Middle frontal gyrus (tissue), 1 donor: ENCODE measurements around the gene DPYSL4.

Experiments
- DNase-seq: peaks from one replicate; pipeline ENCODE4 v3.0.0-alpha.2; 2015; ENCODE audit warnings: low spot score; ENCODE audit errors: extremely low spot score

The DPYSL4 gene

DNA sequence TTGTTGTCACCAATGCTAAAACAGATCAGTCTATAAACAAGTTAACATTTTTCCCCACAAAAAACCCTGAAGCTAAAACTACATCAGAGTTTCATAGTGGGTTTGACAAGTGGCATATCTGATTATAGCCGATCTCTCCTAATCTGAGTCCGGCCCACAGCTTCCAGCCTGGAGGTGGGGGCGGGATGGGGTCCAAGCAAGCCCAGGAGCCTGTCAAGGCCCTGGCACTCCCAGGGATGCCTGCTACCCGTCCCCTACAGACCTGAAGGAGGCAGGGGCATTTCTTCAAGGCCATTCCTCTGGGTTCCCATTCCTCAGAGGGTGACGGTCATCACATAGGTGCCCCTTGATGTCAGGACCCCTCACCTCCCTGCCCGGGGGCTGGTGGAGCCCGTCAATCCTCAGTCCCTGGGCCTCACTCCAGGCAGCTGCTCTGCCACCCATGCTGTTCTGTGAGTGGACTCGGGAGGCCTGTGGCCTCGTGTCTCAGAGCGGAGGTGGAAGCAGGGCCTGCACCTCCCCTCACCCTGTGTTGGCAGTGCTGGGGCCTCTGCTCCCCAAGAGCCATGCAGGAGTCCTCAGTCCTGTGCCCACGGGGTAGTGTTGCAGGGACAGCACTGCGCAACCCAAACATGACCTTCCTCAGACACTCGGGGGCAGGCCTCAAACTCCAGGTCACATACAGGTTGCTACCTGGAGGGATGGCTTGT lies 8.8 kb downstream of the DPYSL4 start:
- DNase-seq: no peak

DNA sequence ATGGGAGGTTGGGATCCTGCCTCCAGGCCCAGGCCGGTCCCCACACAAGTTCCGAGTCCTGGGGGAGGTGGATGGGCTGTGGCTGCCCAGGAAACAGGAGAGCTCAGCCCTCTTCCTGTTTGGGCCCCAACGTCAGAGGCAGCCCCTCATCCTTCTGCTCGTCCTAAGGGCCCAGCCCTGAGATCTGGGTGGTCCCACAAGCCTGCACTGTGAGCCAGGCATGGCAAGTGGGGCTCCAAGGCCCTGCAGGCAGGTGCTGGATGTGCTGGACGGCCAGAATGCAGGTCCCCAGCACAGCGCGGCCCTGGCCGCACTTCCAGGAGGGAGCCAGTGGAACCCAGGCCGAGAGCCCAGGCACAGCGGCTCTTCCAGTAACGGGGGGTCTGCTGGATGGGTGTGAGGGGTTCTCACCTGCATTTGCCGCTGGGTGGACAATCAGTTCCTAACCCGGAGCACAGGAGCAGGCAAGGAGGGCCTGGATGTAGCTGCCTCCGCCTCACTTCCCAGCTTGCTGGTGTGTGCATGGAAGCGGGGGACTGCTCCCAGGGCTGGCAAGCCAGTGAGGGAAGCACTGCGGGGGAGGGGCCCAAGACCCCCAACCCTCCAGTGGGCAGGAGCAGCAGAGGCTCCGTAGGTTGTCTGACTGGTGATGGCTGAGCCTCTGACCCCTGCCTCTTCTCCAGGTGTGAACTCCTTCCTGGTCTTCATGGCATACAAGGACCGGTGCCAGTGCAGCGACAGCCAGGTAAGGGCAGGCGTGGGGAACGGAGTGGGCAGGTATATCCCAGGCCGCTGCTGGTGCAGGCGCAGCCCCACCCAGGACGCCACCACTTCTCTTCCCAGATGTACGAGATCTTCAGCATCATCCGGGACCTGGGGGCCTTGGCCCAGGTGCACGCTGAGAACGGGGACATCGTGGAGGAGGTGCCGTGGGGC lies 9.7 kb downstream of the DPYSL4 start:
- DNase-seq: no peak

GRCh38 chr10:132197271-132198067 lies 10.7 kb downstream of the DPYSL4 start:
- no peak for DNase-seq

DNA sequence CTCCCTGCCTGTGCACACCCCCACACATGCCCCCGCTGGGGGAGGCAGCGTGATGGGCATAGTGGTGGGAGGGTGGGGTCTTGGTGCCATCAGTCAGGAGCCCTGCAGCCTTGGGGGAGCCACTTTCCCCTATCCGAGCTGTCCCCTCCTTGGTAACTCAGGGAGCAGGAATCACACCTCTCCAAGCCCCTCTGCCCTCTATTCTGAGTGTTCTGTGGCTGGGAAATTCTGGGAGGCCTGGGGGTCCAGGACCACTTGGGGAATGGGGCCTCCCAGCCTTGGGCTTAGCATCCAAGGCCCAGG lies 11.3 kb downstream of the DPYSL4 start:
- DNase-seq: no peak

- DNase-seq: no peak
These were observed 11.8 kb downstream of the DPYSL4 start for GRCh38 chr10:132198381-132199181.

DNA sequence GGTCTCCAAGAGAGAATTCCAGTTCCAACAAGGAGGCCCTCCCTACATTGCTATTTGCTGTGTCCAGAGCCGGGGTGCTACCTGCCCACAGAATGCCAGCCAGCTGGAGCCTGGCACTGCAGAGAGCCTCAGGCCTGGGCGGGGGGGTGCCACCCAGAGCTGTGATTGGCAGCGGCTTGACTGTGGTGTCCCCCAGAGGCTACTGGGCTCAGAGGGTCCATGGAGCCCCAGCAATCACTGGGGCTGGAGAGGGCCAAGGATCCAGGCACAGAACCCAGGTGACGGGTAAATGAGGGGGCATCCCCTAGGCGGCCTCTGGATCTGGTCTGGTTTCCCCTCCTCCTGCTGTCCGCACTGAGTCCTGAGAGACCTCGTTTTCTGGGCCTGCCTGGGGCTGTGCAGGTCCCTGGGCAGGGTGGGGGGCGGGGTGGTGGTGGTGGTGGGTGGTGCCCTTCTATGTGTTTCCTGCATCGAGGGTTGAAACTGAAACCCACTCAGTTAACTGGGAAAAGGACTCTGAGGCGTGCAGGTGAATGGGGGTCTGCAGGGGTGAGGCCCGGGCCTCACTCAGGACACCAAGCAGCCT lies 12.6 kb downstream of the DPYSL4 start:
- no peak for DNase-seq

- no peak for DNase-seq
These were observed 13.1 kb downstream of the DPYSL4 start for GRCh38 chr10:132199854-132200311.

- DNase-seq: no peak
These were observed 13.8 kb downstream of the DPYSL4 start for GRCh38 chr10:132200344-132201110.

DNA sequence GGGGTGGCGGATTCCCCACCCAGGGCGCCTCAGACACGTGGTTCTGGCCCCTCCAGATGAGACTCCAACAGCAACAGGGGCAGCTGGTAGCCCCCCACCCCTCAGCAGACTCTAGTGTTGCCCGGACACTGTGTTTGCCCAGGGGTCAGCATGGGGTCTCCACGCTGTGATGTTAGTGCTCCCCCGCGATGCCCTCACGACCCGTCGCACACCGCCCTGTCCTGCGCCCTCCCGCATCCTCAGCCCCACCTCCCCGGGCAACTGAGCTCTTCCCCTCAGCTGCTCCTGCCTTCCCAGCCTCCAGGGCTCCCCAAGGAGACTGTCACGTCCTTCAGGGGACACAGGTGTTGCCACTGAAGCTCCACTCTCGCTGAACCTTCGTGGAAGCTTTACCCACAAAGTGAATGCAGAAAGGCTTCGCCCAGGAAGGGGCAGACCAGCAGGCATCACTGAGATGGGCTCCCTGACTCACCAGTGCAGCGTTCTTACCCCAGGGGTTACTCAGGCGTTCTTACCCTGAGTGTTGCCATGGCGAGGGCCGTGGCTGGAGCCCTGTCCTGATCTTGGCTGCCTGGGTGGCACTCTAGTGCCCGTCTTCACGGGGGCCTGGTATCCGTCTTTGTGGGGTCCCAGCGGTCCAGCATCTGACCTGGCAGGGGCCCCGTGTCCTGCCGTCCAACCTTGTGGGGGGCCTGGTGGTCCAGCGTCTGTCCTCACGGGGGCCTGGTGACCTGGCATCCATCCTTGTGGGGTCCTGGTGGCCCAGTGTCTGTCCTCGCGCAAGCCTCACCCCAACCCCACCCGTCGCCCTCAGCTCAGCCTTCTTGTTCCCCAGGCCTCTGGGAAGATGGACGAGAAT lies 14.6 kb downstream of the DPYSL4 start:
- no peak for DNase-seq

DNA sequence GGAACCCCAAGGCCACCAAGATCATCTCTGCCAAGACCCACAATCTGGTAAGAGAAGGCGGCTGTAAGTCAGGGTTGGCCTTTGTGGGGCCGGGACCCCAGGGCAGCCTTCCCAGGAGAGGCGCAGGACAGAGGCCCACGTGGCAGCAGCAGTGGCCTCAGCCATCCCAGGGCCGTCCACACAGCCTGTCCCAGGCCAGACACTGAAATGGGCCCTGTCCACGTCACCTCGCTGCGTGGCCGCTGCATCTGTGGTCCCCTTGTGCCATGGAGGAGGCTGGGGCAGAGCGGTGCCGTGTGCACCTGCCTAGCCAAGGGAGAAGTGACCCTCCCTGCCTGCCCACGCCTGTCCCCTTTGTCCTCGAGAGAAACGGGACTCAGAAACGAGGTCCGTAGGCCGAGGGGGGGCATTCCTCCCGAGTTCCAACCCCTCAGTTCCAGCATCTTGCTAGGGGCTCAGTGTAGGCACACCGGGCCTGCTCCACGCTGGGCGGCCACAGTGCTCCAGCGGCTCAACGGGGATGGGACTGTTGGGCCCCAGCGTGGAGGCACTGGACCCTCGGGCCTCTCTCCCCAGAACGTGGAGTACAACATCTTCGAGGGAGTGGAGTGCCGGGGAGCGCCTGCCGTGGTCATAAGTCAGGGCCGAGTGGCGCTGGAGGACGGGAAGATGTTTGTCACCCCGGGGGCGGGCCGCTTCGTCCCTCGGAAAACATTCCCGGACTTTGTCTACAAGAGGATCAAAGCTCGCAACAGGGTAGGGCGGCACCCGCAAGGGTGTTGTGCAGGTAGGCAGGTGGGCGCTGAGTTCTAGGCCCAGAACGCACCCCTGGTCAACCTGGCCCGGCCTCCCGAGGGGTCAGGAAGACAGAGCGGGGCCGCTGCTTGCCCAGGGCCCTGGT lies 15.6 kb downstream of the DPYSL4 start:
- DNase-seq: no peak

DNA sequence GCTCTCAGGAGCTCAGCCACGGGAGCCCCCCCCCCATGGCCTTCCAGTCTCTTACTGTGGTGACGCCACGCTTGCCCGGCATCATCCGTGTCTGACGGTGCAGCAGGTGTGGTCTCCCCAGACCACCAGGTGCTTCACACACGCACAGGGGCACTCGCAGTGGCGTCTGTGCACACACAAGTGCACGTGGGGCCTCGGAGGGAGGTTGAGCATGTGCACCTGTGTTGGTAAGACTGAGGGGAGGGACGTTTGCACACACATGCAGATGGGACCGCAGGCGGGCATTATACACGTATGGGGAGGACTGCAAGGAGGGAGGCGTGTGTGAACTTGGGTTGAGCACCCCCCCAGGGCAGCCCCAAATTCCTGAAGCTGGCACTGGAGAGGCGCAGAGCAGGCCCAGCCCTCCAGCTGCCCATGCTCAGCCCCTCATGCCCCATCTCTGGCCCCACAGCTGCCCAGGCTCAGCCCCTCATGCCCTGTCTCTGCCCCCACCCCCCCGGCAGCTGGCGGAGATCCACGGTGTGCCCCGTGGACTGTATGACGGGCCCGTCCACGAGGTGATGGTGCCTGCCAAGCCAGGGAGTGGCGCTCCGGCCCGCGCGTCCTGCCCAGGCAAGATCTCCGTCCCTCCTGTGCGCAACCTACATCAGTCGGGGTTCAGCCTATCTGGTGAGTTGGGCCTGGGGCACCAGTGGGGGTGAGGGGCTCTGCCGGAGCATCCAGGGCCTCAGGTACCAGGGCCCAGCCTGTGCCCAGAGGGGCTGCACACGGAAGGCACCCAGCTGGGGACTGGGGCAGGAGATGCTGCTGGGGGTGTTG lies 16.7 kb downstream of the DPYSL4 start:
- DNase-seq: no peak

- no peak for DNase-seq
These were observed 17.5 kb downstream of the DPYSL4 start for GRCh38 chr10:132204078-132204780.

GRCh38 chr10:132204781-132205473 lies 18.2 kb downstream of the DPYSL4 start:
- DNase-seq: no peak

DNA sequence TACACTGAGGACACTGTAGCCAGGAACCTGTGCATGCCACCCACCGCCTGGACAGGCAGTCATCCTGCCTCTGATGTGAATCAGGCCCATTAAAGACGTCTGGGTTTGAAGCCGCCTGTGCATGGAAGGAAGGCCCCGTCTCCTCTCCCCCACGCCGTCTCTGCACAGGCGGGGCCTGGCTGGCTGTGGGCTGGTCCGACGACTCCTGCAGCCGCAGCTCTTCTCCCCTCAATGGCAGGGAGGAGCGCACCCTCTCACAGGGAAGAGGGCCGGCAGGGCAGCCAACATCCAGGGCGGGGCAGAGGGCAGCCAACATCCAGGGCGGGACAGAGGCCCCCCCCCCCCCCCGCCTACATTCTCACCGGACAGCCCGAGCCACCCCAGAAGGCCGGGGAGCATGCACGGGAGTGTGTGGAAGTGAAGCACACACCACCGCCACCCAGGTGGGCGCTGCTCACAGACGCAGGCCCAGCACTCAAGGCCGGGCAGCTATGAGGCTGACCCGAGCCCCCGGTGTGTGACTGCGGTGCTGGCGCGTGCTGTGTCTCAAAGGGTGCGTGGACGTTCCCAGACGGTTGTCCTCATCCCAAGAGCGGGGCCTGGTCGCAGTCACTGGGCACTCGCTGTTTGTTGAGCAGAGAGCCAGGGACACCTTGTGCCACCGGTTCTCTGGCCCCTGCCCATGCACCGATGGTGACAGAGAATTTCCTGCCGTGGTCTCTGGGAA lies 19.1 kb downstream of the DPYSL4 start:
- DNase-seq: no peak

DNA sequence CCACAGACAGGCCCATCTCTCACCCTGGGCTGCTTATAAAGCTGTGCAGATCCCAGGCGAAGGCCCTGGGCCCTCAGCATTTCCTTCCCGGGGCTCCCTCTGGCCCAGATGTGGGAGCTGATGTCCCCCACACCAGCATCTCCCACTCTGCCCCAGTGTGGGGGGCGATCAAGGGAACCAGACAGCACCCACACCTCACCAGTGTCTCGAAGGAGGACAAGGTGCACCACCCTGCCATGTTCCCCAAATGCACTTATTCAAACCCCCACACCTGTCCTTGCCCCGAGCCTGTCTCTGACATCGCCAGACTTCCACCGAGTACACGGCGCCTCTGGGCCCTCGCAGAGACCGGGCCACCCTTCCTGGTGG lies 19.6 kb downstream of the DPYSL4 start:
- DNase-seq: no peak
